ENCODE measurements around the gene C20orf144.

GRCh38 chr20:33694639-33695012 lies 32.5 kb downstream of the C20orf144 start:
- TF ChIP-seq, protein P1, sequence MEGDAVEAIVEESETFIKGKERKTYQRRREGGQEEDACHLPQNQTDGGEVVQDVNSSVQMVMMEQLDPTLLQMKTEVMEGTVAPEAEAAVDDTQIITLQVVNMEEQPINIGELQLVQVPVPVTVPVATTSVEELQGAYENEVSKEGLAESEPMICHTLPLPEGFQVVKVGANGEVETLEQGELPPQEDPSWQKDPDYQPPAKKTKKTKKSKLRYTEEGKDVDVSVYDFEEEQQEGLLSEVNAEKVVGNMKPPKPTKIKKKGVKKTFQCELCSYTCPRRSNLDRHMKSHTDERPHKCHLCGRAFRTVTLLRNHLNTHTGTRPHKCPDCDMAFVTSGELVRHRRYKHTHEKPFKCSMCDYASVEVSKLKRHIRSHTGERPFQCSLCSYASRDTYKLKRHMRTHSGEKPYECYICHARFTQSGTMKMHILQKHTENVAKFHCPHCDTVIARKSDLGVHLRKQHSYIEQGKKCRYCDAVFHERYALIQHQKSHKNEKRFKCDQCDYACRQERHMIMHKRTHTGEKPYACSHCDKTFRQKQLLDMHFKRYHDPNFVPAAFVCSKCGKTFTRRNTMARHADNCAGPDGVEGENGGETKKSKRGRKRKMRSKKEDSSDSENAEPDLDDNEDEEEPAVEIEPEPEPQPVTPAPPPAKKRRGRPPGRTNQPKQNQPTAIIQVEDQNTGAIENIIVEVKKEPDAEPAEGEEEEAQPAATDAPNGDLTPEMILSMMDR (IDR thresholded peaks at IDR 0.05): no peak
- TF ChIP-seq POLR2A (IDR thresholded peaks at IDR 0.05): no peak
- TF ChIP-seq POLR2AphosphoS5 (IDR thresholded peaks at IDR 0.05): no peak
